GM13976 (cell line): ENCODE measurements around the gene SLC19A1.
"Not testable (repeated sequence)": the region's sequence is repeated elsewhere in the genome, so short reads cannot be mapped to it uniquely, and the experiment has no call there.

Experiments used
- DNase-seq: peaks from one replicate; pipeline ENCODE4 v3.0.0; 2012; ENCODE audit warnings: low spot score
- in situ Hi-C: fragments of 300-500 bp; cut with MboI; formaldehyde crosslinking; loops from one replicate; pipeline ENCODE4 v1.12.0; 2022; ENCODE audit warnings: low sequenced_read_pairs, mixed read lengths, inconsistent platforms; ENCODE audit not compliant: unreplicated experiment
- TF ChIP-seq, protein P1 (sequence below): IDR thresholded peaks from 2 replicates; pipeline ENCODE4 v1.5.1; 2012; ENCODE audit warnings: borderline replicate concordance, mild to moderate bottlenecking; ENCODE audit not compliant: insufficient read depth; ENCODE audit errors: extremely low read depth, missing control alignments, control extremely low read depth

The SLC19A1 gene

DNA sequence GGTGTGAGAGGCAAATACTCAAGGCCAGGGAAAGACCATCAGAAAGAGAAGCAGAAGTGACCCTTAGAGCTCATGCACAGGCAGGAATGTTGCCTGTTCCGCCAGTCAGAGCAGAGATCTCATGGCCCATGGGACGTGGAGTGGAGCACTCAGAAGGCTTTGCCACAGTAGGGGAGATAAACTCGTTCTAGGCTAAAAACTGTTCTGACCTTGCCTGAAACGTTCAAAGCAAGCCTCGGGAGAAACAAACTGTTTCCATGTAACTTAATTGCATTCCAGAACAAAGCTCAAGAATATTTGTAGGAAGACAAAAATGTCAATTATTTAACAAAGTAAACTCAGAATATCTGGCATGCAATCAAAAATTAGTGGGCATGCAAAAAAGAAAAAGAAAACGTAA, 20.7 kb upstream of the SLC19A1 start:
- TF ChIP-seq, protein P1, sequence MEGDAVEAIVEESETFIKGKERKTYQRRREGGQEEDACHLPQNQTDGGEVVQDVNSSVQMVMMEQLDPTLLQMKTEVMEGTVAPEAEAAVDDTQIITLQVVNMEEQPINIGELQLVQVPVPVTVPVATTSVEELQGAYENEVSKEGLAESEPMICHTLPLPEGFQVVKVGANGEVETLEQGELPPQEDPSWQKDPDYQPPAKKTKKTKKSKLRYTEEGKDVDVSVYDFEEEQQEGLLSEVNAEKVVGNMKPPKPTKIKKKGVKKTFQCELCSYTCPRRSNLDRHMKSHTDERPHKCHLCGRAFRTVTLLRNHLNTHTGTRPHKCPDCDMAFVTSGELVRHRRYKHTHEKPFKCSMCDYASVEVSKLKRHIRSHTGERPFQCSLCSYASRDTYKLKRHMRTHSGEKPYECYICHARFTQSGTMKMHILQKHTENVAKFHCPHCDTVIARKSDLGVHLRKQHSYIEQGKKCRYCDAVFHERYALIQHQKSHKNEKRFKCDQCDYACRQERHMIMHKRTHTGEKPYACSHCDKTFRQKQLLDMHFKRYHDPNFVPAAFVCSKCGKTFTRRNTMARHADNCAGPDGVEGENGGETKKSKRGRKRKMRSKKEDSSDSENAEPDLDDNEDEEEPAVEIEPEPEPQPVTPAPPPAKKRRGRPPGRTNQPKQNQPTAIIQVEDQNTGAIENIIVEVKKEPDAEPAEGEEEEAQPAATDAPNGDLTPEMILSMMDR, result no peak
- no peak for DNase-seq
- in situ Hi-C loops, result no loop called here

DNA sequence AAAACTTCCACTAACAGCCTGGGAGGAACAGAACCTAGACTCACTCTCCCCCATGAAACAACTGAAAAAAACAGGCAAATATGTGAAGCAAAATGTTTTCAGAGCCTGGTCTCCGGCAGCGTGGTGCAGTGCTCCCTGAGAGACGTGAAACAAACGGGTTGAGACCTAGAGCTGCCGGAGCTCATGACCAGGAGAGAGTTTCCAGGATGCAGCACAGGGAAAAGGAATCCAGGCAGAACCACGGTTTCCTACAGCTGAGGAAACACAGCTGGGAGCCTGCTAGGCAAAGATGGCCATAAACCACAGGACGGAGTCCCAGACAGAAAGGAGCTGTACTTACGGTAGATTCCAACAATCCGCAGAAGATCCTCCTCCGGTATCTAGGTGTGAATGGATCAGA, 20.2 kb upstream of the SLC19A1 start:
- TF ChIP-seq, protein P1, result no peak
- in situ Hi-C loops, result no loop called here
- DNase-seq, result no peak

GRCh38 chr21:45561241-45561640, 19.0 kb upstream of the SLC19A1 start:
- in situ Hi-C loops, DNase-seq: not testable (repeated sequence)

- in situ Hi-C loops, result no loop called here
- DNase-seq, result no peak
- TF ChIP-seq, protein P1, result no peak
Measured at GRCh38 chr21:45560106-45561021, 18.1 kb upstream of the SLC19A1 start.

DNA sequence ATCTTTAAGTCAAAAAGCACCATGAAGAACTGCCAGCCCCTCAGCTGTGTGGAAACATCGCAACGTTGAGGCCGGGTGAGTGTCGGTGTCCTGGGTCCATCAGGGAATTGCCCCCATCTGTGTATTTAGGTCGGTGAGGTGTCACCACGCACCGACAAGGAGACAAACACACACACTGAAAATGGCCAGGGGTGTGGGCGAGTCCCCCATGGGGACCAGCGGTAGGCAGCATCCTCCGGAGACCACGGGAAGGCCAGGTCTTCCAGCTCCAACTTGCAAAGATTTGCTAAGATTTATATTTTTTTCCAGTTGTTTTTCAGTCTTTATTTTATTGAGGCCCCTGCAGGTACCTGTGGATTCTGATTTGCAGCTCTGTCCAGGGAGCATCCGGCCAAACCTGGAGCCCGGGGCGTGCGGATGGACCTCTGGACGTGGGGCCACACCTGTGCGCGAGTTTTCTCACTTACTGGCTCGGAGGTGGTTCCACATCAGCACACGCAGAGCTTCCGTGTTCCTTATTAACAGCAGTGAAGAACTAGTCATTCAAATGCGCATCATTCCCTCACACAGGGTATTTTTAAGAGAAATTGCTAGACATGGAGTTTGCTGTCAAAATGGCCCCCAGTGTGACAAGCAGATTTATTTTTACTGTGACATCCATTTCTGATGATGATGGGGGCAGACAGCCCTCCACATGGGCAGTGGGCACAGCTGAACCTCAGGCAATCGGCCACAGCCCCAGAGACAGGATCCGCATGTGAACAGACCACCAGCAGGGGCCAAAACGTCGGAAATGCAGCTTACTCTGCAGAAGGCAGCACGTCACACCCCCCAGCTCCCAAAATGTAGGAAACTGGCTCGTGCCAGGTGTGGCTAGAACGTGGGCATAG, 17.2 kb upstream of the SLC19A1 start:
- in situ Hi-C loops, result no loop called here
- DNase-seq, result no peak
- TF ChIP-seq, protein P1, result no peak

DNA sequence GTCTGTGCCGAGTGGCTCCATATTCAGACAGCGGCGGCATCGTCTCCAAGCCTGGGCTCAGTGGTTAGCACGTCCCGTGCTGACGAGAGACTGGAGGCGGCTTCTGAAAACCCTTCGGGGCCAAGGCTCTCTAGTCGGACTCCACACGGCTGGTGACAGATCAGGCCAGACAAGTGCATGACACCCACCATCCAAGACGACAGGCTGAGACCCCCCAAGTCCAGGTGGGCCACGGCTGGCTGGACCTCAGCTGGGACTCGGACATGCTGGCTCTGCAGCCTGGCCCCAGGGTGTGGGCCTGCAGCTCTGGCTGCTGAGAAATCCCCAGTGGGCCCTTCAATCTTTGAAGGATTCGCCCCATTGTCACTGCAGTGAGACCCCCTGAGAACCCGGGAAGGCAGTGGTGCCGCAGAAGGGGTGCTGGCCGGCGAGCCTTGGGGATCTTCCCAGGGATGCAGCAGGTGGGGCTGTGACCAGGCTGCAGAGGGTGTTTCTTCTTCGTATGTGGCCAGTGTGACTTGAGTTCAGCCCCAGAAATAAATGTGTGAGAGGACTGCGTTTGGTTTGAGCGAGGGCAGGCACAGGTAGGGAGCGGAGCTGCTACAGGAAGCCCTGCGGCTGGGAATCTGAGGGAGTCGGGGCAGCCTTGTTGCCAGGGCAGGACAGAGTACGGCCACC, 15.9 kb upstream of the SLC19A1 start:
- in situ Hi-C loops, result no loop called here
- TF ChIP-seq, protein P1, result no peak
- DNase-seq, result no peak
